ENCODE measurements around the gene KIRREL3.

KIRREL3 gene

GRCh38 chr11:127027000-127027399 is 26.4 kb upstream of the KIRREL3 start:
- H3K4me3 ChIP-seq (ENCODE audit: low read depth in 1 of 2, low read length in 2 of 2), result no peak overlapping the region
- H3K36me3 ChIP-seq (ENCODE audit: control insufficient read depth in 1 of 2, insufficient read depth in 2 of 2, low read length in 2 of 2), result no peaks in the 10 kb centered on the region
- no peaks in the 10 kb centered on the region for H3K9me3 ChIP-seq (ENCODE audit: control insufficient read depth in 1 of 2, low read length in 2 of 2)
- no peaks in the 10 kb centered on the region for H3K27me3 ChIP-seq (ENCODE audit: low read depth, low read length)
- no peak overlapping the region for H3K27ac ChIP-seq (ENCODE audit: low read length)
- no peaks in the 10 kb centered on the region for H3K4me1 ChIP-seq (ENCODE audit: control insufficient read depth in 1 of 2, insufficient read depth in 2 of 2, low read length in 2 of 2)

DNA sequence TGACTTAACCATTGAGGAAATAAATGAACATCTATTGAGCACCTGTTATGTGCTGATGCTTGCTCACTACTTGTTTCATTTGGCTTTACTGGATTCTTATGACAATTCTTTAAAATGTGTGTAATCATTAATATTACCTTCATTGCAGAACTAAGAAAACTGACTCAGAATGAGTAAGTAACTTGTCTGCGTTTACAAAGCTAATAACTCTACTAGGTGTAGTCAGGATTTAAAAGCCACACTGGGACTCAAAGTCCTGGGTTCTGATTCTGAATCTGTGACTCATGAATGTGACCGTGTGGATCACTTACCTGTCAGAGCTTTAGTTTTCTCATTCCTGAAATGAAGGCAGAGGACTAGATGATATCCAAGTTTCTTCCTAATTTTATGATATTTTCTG is 23.4 kb upstream of the KIRREL3 start:
- H3K36me3 ChIP-seq (ENCODE audit: control insufficient read depth in 1 of 2, insufficient read depth in 2 of 2, low read length in 2 of 2), result no peaks in the 10 kb centered on the region
- no peaks in the 10 kb centered on the region for H3K4me1 ChIP-seq (ENCODE audit: control insufficient read depth in 1 of 2, insufficient read depth in 2 of 2, low read length in 2 of 2)
- no peak overlapping the region for H3K27ac ChIP-seq (ENCODE audit: low read length)
- no peaks in the 10 kb centered on the region for H3K9me3 ChIP-seq (ENCODE audit: control insufficient read depth in 1 of 2, low read length in 2 of 2)
- no peaks in the 10 kb centered on the region for H3K27me3 ChIP-seq (ENCODE audit: low read depth, low read length)
- H3K4me3 ChIP-seq (ENCODE audit: low read depth in 1 of 2, low read length in 2 of 2), result no peak overlapping the region

DNA sequence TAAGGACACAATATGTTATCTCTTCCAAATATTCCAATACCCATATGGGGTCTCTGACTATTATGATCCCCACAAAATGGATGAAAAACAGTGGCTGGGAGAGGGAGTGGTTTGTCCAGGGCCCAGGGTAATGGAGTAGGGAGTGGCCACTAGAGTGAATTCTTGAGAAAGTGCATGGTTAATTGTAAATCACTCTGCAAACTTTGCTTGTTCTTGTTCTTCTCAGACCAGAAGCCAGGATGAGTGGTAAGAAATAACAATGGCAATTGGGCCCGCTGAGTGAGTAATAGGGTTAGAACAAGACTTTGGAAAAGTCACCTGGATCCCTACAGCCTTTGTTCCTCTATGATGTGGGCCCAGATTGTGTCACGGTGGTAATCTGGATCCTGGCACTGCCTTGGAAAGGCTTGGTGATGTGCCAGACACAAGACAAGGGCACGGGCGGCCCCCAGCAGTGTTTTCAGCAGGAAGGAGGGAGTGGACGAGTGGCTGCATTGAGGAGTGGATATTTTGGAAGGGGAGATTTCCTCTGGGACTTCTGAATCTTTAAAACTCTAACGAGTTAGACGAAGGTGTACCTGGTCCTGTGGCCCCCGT is 18.2 kb upstream of the KIRREL3 start:
- Histone ChIP-seq H3K27me3 (ENCODE audit: low read depth, low read length) (no peaks in the 10 kb centered on the region), H3K4me3 (ENCODE audit: low read depth in 1 of 2, low read length in 2 of 2) (no peak overlapping the region), H3K4me1 (ENCODE audit: control insufficient read depth in 1 of 2, insufficient read depth in 2 of 2, low read length in 2 of 2) (no peaks in the 10 kb centered on the region), H3K27ac (ENCODE audit: low read length) (no peak overlapping the region), H3K9me3 (ENCODE audit: control insufficient read depth in 1 of 2, low read length in 2 of 2) (no peaks in the 10 kb centered on the region), H3K36me3 (ENCODE audit: control insufficient read depth in 1 of 2, insufficient read depth in 2 of 2, low read length in 2 of 2) (no peaks in the 10 kb centered on the region)

- H3K36me3 ChIP-seq (ENCODE audit: control insufficient read depth in 1 of 2, insufficient read depth in 2 of 2, low read length in 2 of 2), result no peaks in the 10 kb centered on the region
- no peak overlapping the region for H3K27ac ChIP-seq (ENCODE audit: low read length)
- H3K4me3 ChIP-seq (ENCODE audit: low read depth in 1 of 2, low read length in 2 of 2), result no peak overlapping the region
- H3K9me3 ChIP-seq (ENCODE audit: control insufficient read depth in 1 of 2, low read length in 2 of 2), result no peaks in the 10 kb centered on the region
- H3K4me1 ChIP-seq (ENCODE audit: control insufficient read depth in 1 of 2, insufficient read depth in 2 of 2, low read length in 2 of 2), result no peaks in the 10 kb centered on the region
- no peaks in the 10 kb centered on the region for H3K27me3 ChIP-seq (ENCODE audit: low read depth, low read length)
Measured at GRCh38 chr11:127017482-127017881, 16.9 kb upstream of the KIRREL3 start.

GRCh38 chr11:127013550-127013949 is 13.0 kb upstream of the KIRREL3 start:
- Histone ChIP-seq H3K4me3 (ENCODE audit: low read depth in 1 of 2, low read length in 2 of 2) (no peak overlapping the region), H3K36me3 (ENCODE audit: control insufficient read depth in 1 of 2, insufficient read depth in 2 of 2, low read length in 2 of 2) (no peaks in the 10 kb centered on the region), H3K27me3 (ENCODE audit: low read depth, low read length) (no peaks in the 10 kb centered on the region), H3K27ac (ENCODE audit: low read length) (no peak overlapping the region), H3K9me3 (ENCODE audit: control insufficient read depth in 1 of 2, low read length in 2 of 2) (no peaks in the 10 kb centered on the region), H3K4me1 (ENCODE audit: control insufficient read depth in 1 of 2, insufficient read depth in 2 of 2, low read length in 2 of 2) (no peaks in the 10 kb centered on the region)

- peaks cover 0 to 15% of the 10 kb centered on the region in 2 donors for H3K4me1 ChIP-seq (ENCODE audit: control insufficient read depth in 1 of 2, insufficient read depth in 2 of 2, low read length in 2 of 2)
- H3K27ac ChIP-seq (ENCODE audit: low read length), result no peak overlapping the region
- no peak overlapping the region for H3K4me3 ChIP-seq (ENCODE audit: low read depth in 1 of 2, low read length in 2 of 2)
- H3K27me3 ChIP-seq (ENCODE audit: low read depth, low read length), result peaks cover 14% of the 10 kb centered on the region
- no peaks in the 10 kb centered on the region for H3K36me3 ChIP-seq (ENCODE audit: control insufficient read depth in 1 of 2, insufficient read depth in 2 of 2, low read length in 2 of 2)
- H3K9me3 ChIP-seq (ENCODE audit: control insufficient read depth in 1 of 2, low read length in 2 of 2), result no peaks in the 10 kb centered on the region
Measured at GRCh38 chr11:127006311-127006710, 5.7 kb upstream of the KIRREL3 start.

DNA sequence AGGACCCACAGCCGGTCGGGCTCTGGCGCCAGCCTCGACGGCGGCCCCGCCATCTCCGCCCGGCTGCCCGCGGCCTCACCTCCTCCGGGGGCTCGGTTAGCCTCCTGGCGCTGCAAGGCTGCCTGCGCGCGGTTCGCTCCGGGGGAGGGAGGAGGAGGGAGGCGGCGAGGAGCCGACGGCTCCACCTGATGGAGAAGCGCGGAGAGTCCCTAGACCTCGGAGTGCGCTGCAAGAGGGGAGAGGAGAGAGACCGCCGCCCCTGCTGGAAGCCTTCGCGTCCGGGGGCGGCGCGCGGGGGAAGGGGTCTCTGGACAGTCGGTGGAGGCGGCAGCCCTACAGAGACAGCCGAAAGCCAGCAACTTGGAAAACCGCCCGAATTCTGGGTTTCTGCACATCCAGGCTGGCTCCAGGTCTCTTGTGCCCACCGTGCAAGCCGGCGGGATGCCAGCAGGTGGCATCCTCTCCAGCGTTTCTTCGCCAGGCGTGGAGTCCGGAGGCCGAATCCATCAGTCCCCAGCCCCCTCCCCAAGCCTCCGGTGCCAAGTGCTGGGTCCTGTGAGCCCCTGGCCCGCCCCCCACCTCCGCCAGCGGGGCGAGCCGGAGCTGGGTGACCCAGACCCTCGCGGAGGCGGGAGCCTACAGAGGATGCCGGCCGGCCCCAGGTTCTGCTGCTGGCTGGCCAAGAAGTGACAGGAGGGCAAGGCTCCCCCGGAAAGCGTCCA is 2.9 kb upstream of the KIRREL3 start:
- Histone ChIP-seq H3K4me3 (ENCODE audit: low read depth in 1 of 2, low read length in 2 of 2) (peak overlapping the region in 1 of 2 donors; percentile 58), H3K36me3 (ENCODE audit: control insufficient read depth in 1 of 2, insufficient read depth in 2 of 2, low read length in 2 of 2) (no peaks in the 10 kb centered on the region), H3K27ac (ENCODE audit: low read length) (no peak overlapping the region), H3K4me1 (ENCODE audit: control insufficient read depth in 1 of 2, insufficient read depth in 2 of 2, low read length in 2 of 2) (peaks cover 0 to 25% of the 10 kb centered on the region in 2 donors), H3K9me3 (ENCODE audit: control insufficient read depth in 1 of 2, low read length in 2 of 2) (no peaks in the 10 kb centered on the region), H3K27me3 (ENCODE audit: low read depth, low read length) (peaks cover 36% of the 10 kb centered on the region)

DNA sequence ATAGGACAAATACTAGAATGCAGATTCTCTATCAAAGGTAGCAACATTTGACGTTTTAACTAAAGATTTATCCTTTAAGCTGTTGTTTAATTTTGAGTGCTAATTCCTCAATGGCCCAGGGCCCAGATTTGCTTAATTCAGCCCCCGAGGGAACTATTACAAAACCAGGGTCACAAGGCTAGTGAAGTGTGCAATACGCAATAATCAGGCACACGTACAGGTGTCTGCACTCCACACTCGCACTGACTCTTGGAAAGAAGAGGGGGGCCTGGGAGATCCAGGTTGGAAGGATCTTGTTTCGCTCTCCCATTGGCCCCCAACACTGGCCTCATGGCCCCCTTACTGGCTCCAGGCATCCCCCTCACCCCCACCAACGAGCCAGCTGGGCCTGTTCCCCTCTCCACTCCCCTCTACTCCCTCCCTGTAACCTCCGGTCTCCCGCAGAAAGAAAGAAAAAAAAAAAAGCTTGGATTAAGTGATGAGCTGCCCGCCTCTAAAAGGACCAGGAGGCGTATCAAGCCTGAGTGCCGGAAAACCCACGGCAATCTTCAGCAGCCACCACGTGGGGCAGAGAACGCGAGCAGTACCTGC is 2.2 kb upstream of the KIRREL3 start:
- Histone ChIP-seq H3K9me3 (ENCODE audit: control insufficient read depth in 1 of 2, low read length in 2 of 2) (no peaks in the 10 kb centered on the region), H3K27me3 (ENCODE audit: low read depth, low read length) (peaks cover 36% of the 10 kb centered on the region), H3K27ac (ENCODE audit: low read length) (no peak overlapping the region), H3K4me3 (ENCODE audit: low read depth in 1 of 2, low read length in 2 of 2) (peak overlapping the region in 1 of 2 donors; percentile 58), H3K4me1 (ENCODE audit: control insufficient read depth in 1 of 2, insufficient read depth in 2 of 2, low read length in 2 of 2) (peaks cover 0 to 25% of the 10 kb centered on the region in 2 donors), H3K36me3 (ENCODE audit: control insufficient read depth in 1 of 2, insufficient read depth in 2 of 2, low read length in 2 of 2) (no peaks in the 10 kb centered on the region)

DNA sequence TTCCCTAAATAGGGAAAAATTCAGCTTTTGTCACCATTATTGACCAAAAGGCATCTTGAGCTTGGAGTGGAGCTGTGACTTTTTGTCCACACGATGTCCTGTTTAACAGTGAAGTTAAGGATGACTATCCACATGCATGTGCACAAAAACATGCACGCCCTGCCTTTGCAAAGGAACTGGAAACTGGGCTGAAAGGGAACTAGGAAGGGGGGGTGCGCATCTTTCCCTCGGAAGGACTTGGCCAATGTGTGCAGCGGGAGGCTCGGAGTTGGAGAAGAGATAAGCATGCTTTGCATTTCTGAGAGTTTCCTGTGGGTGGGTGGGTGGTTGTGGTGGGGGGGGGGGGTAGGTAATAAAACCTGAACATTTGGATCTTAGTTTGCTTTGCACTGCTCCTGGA is 411 bp upstream of the KIRREL3 start:
- H3K9me3 ChIP-seq (ENCODE audit: control insufficient read depth in 1 of 2, low read length in 2 of 2), result no peaks in the 10 kb centered on the region
- H3K4me3 ChIP-seq (ENCODE audit: low read depth in 1 of 2, low read length in 2 of 2), result peak overlapping the region; percentile 56 to 60
- peaks cover 0 to 25% of the 10 kb centered on the region in 2 donors for H3K4me1 ChIP-seq (ENCODE audit: control insufficient read depth in 1 of 2, insufficient read depth in 2 of 2, low read length in 2 of 2)
- no peak overlapping the region for H3K27ac ChIP-seq (ENCODE audit: low read length)
- peaks cover 36% of the 10 kb centered on the region for H3K27me3 ChIP-seq (ENCODE audit: low read depth, low read length)
- H3K36me3 ChIP-seq (ENCODE audit: control insufficient read depth in 1 of 2, insufficient read depth in 2 of 2, low read length in 2 of 2), result no peaks in the 10 kb centered on the region

DNA sequence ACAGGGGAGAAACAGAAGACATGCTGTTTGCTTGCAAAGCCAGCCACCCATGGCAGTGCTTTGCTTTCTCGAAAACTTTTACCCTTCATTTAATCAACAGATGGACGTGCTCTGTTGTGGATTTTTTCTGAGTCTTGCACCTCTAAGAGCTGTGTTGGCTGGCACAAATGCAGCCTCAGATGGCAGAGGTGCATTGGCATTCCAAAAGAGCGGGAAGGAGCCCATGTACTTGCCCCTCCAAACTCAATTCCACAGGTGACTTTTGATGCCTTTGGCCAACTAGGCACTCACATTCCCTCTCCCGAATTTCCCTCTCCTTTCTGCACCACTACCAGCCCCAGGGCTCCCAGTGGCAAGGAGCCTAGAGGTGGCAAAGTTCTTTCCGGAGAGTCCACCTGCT is 1.2 kb downstream of the KIRREL3 start:
- peaks cover 34% of the 10 kb centered on the region for H3K27me3 ChIP-seq (ENCODE audit: low read depth, low read length)
- H3K4me1 ChIP-seq (ENCODE audit: control insufficient read depth in 1 of 2, insufficient read depth in 2 of 2, low read length in 2 of 2), result peaks cover 0 to 25% of the 10 kb centered on the region in 2 donors
- no peaks in the 10 kb centered on the region for H3K9me3 ChIP-seq (ENCODE audit: control insufficient read depth in 1 of 2, low read length in 2 of 2)
- H3K27ac ChIP-seq (ENCODE audit: low read length), result no peak overlapping the region
- no peaks in the 10 kb centered on the region for H3K36me3 ChIP-seq (ENCODE audit: control insufficient read depth in 1 of 2, insufficient read depth in 2 of 2, low read length in 2 of 2)
- peak overlapping the region in 1 of 2 donors; percentile 60 for H3K4me3 ChIP-seq (ENCODE audit: low read depth in 1 of 2, low read length in 2 of 2)

GRCh38 chr11:126997641-126998040 is 2.9 kb downstream of the KIRREL3 start:
- Histone ChIP-seq H3K9me3 (ENCODE audit: control insufficient read depth in 1 of 2, low read length in 2 of 2) (no peaks in the 10 kb centered on the region), H3K4me1 (ENCODE audit: control insufficient read depth in 1 of 2, insufficient read depth in 2 of 2, low read length in 2 of 2) (peaks cover 0 to 11% of the 10 kb centered on the region in 2 donors), H3K36me3 (ENCODE audit: control insufficient read depth in 1 of 2, insufficient read depth in 2 of 2, low read length in 2 of 2) (no peaks in the 10 kb centered on the region), H3K27me3 (ENCODE audit: low read depth, low read length) (peaks cover 24% of the 10 kb centered on the region), H3K4me3 (ENCODE audit: low read depth in 1 of 2, low read length in 2 of 2) (no peak overlapping the region), H3K27ac (ENCODE audit: low read length) (no peak overlapping the region)

Data from muscle layer of duodenum (tissue), 2 donors.